RCC 7860 (cell line): ENCODE measurements around the gene ZNF385C.
"Not testable (repeated sequence)": the region's sequence is repeated elsewhere in the genome, so short reads cannot be mapped to it uniquely, and the experiment has no call there.

ENCODE experiments used
- DNase-seq: peaks from one replicate; pipeline ENCODE4 v3.0.0-alpha.2; 2015; ENCODE audit warnings: low spot score
- FAIRE-seq: peaks from 2 replicates; lab custom pipeline; 2012; peaks lifted over from hg19 to GRCh38; lab: Jason Lieb, UNC

Gene ZNF385C

DNA sequence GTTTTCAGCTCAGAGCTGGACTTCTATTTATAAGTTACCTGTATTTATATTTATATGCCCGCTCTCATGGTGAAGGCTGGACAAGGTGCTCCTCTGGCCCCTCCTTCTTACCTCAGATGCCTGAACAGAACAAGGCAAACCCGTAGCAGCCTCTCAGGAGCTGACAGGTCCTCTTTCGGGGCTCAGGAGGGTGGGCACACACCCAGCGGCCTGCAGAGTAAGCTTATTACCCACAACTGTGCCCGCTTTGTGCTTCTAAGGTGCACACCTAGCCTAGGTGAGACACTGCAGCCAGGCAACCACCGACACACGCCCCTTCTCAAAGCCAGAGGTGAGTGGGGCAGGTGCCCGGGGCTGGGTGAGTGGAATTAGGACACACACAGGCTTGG lies 73.1 kb downstream of the ZNF385C start:
- DNase-seq = no peak
- FAIRE-seq = no peak

GRCh38 chr17:42023524-42024349 lies 74.5 kb downstream of the ZNF385C start:
- DNase-seq = no peak
- no peak for FAIRE-seq

DNA sequence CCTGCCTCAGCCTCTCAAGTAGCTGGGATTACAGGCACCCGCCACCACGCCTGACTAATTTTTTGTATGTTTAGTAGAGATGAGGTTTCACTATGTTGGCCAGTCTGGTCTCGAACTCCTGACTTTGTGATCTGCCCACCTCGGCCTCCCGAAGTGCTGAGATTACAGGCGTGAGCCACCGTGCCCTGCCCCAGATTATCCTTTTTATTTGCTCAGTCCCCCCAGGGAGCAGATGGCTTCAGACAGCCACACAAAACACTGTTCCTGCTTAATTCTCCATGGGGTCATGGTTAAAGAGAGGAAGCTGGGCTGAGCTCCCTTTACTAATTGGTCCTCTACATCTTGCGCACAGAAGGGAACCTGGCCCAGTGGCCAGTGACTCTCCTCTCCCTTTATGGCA lies 77.4 kb downstream of the ZNF385C start:
- not testable (repeated sequence) for DNase-seq, FAIRE-seq

DNA sequence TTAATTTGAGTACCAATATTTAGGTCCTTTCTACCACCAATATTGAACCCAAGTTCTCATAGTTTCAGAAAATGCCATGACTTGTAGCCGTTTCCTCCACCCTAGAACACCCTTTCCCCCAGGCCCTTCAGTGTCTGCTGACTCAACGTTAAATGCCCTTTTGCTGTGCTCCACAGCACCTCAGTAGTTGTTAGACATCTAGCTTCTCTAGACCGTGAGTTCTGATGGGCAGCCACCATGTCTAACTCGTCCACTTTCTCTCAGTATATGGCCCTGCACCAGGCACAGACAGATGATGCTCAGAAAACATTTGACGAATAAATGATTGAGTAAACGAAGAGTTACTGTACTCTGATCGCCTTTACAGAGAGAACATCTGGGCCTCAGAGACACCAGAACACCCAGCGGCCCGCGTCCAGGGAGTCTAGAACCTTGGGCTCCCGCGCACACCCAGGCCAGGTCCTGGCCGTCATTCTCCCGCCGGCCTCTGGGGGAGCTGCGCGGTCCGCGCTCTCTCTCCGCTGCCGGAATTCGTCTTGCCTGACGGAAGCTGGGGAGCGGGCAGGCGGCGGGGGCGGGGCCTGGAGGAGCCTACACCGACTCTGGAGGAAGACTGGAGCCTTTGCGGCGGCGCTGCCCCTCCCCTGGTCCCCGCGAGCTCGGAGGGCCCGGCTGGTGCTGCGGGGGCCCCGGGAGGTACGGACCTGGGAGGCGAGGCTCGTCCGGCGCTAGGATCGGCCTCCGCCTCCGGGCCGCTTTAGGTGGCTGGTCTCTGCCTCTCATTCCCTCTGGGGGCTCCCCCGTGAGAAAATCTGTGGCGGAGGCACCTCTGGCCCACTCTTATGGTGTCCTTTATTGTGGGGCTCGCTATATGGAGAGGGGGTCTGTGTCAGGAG lies 78.5 kb downstream of the ZNF385C start, which contains the start of gene NKIRAS2:
NKIRAS2 (plus strand) TSS at position 582 of the 896 bp plus-strand sequence. CDS start 1,488 bp downstream, outside the sequence.
- FAIRE-seq = no peak
- peak; percentile 73 for DNase-seq

DNA sequence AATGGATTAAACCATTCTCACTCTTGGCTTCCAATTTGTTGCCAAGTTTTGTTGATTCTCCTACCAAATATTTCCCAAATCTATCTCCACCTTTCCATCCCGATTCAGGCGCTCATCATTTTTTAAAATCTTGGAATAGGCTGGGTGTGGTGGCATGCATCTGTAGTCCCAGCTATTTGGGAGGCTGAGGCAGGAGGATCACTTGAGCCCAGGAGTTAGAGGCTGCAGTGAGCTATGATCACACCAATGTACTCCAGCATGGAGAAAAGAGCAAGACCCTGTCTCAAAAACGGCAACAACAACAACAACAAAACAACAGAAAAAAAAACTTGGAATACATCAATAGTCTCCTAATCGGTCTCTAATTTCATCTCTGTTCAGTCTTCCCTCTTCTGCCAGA lies 79.3 kb downstream of the ZNF385C start:
- no peak for DNase-seq
- no peak for FAIRE-seq

- no peak for FAIRE-seq
Observed at GRCh38 chr17:42018339-42018738, 79.9 kb downstream of the ZNF385C start.

GRCh38 chr17:42017866-42018200 lies 80.4 kb downstream of the ZNF385C start:
- DNase-seq = no peak
- FAIRE-seq = no peak

More at GRCh38 chr17:42018339-42018738, 79.9 kb downstream of the ZNF385C start:
- DNase-seq = no peak

- no peak for FAIRE-seq
- DNase-seq = peak; percentile 77
Observed at GRCh38 chr17:42016941-42017865, 81.1 kb downstream of the ZNF385C start, which contains the start of gene DNAJC7. TSS of gene DNAJC7 (minus strand) at chr17:42017439. CDS start at chr17:42017416, 23 bp downstream.

DNA sequence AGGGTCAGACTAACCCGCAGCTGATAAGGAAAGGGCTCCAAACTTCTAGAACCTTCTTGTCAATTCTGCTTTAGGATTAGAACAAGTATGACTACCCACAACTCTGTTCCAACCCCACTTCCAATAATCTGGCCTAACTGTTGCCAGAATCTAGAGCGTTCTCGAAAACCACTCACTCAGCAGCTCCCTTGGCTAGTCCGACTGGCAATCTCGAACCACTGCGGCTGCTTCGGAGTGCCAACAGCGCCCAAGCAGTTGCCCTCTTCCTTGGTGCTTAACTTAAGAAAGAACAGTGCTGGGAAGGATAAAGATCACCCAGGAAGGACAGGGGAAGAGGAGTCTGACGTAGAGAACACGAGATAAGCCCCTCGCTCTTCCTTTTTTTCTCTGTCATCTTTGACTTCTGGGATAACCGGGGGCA lies 81.9 kb downstream of the ZNF385C start:
- FAIRE-seq (no peak), DNase-seq (no peak)

DNA sequence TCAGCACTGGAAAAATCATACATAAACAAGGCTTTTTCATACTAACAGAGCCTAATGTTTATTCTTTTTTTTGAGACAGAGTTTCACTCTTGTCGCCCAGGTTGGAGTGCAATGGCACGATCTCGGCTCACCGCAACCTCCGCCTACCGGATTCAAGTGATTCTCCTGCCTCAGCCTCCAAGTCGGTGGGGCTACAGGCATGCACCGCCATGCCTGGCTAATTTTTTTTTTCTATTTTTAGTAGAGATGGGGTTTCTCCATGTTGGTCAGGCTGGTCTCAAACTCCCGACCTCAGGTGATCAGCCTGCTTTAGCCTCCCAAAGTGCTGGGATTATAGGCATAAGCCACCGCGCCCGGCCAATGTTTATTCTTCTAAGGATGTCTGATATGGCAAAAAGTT lies 84.5 kb downstream of the ZNF385C start:
- FAIRE-seq, DNase-seq: not testable (repeated sequence)

- DNase-seq, FAIRE-seq: not testable (repeated sequence)
Observed at GRCh38 chr17:42012363-42012762, 85.9 kb downstream of the ZNF385C start.

DNA sequence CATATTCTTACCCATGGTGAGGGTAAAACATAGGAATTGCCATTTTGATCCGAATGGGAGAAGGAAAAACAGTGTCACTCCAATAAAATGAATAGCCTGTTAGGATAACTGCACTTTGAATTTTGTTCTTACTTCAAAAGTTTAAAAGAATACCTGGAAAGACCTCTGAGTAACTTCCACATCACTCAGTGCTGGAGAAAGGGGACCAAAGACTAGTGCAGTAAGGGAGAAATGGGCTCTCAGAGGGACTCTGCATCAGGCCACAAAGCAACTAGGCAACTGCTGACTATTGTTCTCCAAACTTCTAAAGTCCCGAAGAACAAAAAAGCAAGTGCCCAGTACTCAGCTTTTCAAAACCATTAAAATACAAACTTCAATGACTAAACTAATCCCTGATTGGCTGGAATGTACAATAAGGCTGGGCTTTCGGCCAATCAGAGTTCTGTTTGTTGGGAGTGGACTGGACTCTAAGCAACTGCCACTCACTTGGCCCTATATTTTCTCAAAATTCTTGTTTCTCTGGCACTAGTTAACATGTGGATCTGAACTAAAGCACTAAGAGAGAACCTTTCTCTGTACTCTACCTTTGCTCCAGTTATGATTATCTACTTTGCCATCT lies 87.3 kb downstream of the ZNF385C start:
- FAIRE-seq (no peak), DNase-seq (no peak)

- DNase-seq, FAIRE-seq: not testable (repeated sequence)
Observed at GRCh38 chr17:42010266-42010680, 88.0 kb downstream of the ZNF385C start.

GRCh38 chr17:42009170-42009569 lies 89.1 kb downstream of the ZNF385C start:
- DNase-seq = no peak
- no peak for FAIRE-seq

- DNase-seq (no peak), FAIRE-seq (no peak)
Observed at GRCh38 chr17:42005166-42005565, 93.1 kb downstream of the ZNF385C start.

GRCh38 chr17:42002792-42003301 lies 95.4 kb downstream of the ZNF385C start:
- no peak for FAIRE-seq
- peak; percentile 24 for DNase-seq

- FAIRE-seq = no peak
- no peak for DNase-seq
Observed at GRCh38 chr17:42002175-42002791, 96.0 kb downstream of the ZNF385C start.

DNA sequence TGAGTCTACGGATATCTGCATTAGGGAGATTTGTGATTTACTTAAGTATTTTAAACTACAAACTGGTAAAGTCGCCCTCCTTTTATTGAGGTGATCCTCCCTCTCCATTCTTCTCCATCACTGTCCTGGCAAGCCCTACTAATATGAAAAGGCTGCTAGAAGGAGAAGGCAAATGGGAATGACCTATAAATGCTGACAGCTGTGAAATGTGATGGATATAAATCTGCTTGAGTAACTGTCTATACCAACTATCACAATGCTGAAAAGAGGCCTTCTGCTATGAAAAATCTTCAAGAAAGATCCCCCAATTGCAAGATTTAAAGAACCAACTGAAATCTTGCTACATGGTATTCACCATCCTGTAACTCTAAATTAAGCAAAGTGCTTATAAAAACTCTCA lies 96.5 kb downstream of the ZNF385C start:
- DNase-seq = no peak
- no peak for FAIRE-seq

- DNase-seq = no peak
- FAIRE-seq = no peak
Observed at GRCh38 chr17:42000413-42001133, 97.7 kb downstream of the ZNF385C start.
